ENCODE results near the gene CASZ1. TPM values are rescaled to one million over a fixed set of nuclear protein-coding genes. Genes with fewer than 3 reads are reported as not detected.

Gene CASZ1
- total RNA-seq, 1 experiment from 2014 or later = 3.9 TPM

- Histone ChIP-seq H3K79me1 (ENCODE audit: insufficient read depth, low read depth, low read length, poor library complexity, severe bottlenecking) (no peaks in the 10 kb centered on the region), H3K56ac (ENCODE audit: insufficient read length, low read depth, low read length) (no peak overlapping the region), H3K79me2 (ENCODE audit: insufficient read depth, low read length) (no peaks in the 10 kb centered on the region), H3K4ac (ENCODE audit: low read depth, low read length) (no peak overlapping the region), H2AFZ (ENCODE audit: low read length) (no peak overlapping the region), H2BK120ac (ENCODE audit: low read depth, low read length, poor library complexity, severe bottlenecking) (no peak overlapping the region), H3K14ac (ENCODE audit: insufficient read depth, low read length) (peak overlapping the region; percentile 12; the same call in 1 of the 2 replicates), H4K8ac (replicated peaks; ENCODE audit: insufficient read length, low read depth, low read length) (no peak overlapping the region), H3K9ac (ENCODE audit: extremely low read depth, insufficient read length, low read length) (no peak overlapping the region), H4K5ac (ENCODE audit: insufficient read length, low read depth, low read length) (no peak overlapping the region), H3K9me3 (ENCODE audit: control insufficient read depth, low read depth, low read length) (no peaks in the 10 kb centered on the region), H3K4me1 (ENCODE audit: insufficient read depth, low read length) (no peaks in the 10 kb centered on the region), H3K23me2 (ENCODE audit: insufficient read length, low read depth, low read length, poor library complexity, severe bottlenecking) (no peaks in the 10 kb centered on the region), H3K27ac (ENCODE audit: insufficient read length, low read depth, low read length) (no peak overlapping the region), H2BK15ac (ENCODE audit: low read depth, low read length) (no peak overlapping the region), H4K20me1 (ENCODE audit: control insufficient read depth, insufficient read depth, insufficient read length) (no peaks in the 10 kb centered on the region), H3K18ac (ENCODE audit: insufficient read length, low read depth, low read length) (no peak overlapping the region), H2AK5ac (ENCODE audit: insufficient read length, low read length) (no peak overlapping the region), H4K91ac (ENCODE audit: insufficient read length, low read depth, low read length) (no peak overlapping the region), H3K4me2 (ENCODE audit: insufficient read depth, insufficient read length, low read length) (no peak overlapping the region), H3T11ph (ENCODE audit: low read length) (no peak overlapping the region), H3K23ac (ENCODE audit: insufficient read length, low read depth, low read length) (no peak overlapping the region), H2BK12ac (ENCODE audit: insufficient read length, low read depth, low read length) (no peak overlapping the region), H2BK20ac (ENCODE audit: low read depth, low read length, poor library complexity, severe bottlenecking) (no peak overlapping the region), H2BK5ac (ENCODE audit: insufficient read length, low read length) (no peak overlapping the region), H3K27me3 (ENCODE audit: insufficient read depth, low read length) (no peaks in the 10 kb centered on the region)
- no peak for TF ChIP-seq CTCF (conservative IDR thresholded peaks at IDR 0.05)
- no peak for DNase-seq
- Mint-ChIP-seq H3K27me3 (ENCODE audit: low read depth) (no peaks in the 10 kb centered on the region; the same call in 1 of the 2 replicates), H3K4me3 (no peak overlapping the region), H3K9me3 (no peaks in the 10 kb centered on the region), H3K4me1 (peaks cover 8 to 18% of the 10 kb centered on the region in 2 experiments), H3K36me3 (ENCODE audit: insufficient read depth in 1 of 3, low read depth in 3 of 3) (no peaks in the 10 kb centered on the region), H3K27ac (peak overlapping the region in 1 of 3 experiments; percentile 29; a peak in 2 of 7 replicates)
- WGBS (ENCODE audit: extremely low coverage, insufficient read length, low lambda C conversion rate) = no CpG with 5 or more reads among the region's 8 CpGs
Observed at GRCh38 chr1:10771789-10772188, 24.7 kb downstream of the CASZ1 start.

Measured in H9 (cell line).